ENCODE measurements around the gene WDR75.
"Not testable (repeated sequence)": the region's sequence is repeated elsewhere in the genome, so short reads cannot be mapped to it uniquely, and the experiment has no call there.

Gene WDR75

DNA sequence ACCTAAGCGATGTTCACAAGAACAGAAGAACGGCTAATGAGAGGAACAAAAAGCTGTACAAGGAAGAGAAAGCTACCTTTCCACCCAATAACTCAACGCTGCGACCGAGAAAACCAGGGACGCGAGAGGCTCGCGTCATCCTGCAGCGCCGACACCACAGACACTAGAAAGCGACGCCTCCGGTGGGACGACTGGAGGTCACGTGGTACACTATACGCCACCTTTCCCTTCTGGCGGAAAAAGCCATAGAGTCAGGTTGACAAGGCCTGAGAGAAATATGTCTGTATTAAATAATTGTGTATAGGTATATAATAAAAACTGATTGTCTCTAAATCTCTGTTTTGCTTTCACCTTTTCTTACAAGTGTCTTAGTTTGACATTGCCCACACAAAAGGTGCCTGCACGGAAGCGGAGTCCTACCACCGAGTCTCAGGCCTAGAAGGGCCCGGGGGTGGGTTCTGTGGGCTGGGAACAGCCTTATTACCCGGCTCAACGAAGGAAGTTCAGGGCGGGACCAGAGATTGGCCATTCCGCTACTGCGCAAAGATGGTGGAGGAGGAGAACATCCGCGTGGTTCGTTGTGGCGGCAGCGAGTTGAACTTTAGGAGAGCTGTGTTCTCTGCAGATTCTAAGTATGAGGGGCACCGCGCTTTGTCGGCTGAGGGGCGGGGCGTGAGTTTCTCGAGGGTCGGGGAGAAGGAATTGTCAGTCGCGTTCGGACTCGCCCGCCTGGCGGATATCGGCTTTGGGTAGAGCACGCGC is at the start of gene WDR75:
Gene WDR75, plus strand, starts transcription at position 528 of the 762 bp plus-strand sequence. Its CDS starts 19 bp downstream, at position 547.
- in situ Hi-C loops (cut with HindIII; ENCODE audit: low sequenced_read_pairs) = no loop called here

DNA sequence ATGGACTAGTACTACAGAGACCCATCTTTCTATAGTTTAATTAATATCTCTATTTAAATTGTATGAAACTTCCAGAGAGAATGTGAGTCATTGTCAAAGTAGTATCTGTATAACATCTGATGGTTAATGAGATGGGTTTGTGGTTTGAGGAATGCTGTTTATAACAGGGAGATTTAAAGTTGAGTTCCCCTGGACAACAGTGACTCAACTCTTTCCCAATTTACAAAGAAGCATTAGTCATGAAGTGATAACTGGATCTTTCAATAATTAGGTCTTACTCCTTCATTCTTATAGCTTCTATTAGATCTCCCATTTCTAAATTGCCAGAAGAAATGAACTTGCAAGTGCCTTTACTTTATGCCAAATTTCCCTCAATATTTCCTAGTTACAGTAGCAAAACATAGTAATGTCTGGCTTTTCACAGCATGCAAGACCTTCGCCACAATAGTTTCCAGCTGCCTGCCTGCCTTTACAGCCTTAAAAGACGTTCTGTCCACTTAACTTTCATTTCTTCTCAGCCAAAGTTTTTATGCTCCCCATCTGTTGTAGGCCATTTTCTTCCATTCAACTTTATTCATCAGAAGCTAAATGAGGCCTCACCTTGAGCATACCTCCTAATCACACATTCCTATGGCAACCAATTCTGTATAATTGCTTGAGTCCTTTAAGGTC is 47.7 kb upstream of the WDR75 start:
- in situ Hi-C loops (cut with HindIII; ENCODE audit: low sequenced_read_pairs) = no loop called here

DNA sequence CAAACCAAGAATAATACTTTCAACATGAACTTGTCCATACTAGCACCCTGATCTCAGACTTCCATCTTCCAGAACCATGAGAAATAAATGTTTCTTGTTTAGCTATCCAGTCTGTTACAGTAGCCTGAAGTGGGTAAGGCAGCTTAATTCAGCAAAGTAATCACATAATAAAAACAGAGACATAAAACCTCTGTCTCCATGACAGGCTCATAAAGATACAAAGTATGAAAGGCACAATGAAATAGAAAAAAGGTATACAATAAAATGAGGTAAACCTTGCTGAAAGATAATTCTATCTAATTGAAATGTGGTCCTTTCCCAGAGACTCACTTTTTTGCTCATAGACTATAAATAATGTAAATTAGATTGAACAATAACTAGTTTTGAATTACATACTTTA is 46.7 kb upstream of the WDR75 start:
- in situ Hi-C loops (cut with HindIII; ENCODE audit: low sequenced_read_pairs) = no loop called here

DNA sequence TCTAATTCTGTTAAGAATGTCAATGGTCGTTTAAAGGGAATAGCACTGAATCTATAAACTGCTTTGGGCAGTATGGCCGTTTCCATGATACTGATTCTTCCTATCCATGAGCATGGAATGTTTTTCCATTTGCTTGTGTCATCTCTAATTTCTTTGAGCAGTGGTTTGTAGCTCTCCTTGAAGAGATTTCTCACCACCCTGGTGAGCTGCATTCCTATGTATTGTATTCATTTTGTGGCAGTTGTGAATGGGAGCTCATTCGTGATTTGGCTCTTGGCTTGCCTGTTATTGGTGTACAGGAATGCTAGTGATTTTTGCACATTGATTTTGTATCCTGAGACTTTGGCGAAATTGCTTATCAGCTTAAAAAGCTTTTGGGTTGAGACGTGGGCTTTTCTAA is 38.3 kb upstream of the WDR75 start:
- in situ Hi-C loops (cut with HindIII; ENCODE audit: low sequenced_read_pairs) = no loop called here

DNA sequence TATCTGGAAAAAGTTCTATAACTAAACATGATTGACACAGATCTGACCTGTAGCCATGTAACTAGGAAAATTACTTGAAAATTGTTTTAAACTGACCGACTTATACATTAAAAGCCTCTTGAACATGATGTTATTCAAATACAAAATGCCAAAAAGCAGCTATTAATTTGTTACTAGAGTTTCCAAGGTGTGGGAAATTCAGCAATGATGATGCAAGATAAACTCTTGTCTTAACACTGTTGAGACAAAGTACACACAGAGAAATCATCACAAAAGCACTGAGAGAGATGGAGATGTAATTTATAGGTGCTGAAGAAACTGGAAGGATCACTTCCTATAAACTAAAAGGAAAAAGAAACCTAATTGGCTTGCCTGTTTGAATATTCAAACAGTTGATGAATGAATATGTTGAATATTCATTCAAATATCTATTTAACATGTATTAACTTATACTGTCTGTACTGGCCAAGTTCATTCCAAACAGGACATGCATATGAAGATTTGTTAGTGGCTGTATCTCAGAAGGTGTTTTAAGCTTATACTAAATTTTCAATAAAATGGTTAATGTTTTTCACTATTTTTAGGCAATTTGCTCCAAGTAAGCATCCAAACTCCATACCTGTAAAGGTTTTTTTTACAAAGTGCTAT is 34.6 kb upstream of the WDR75 start:
- in situ Hi-C loops (cut with HindIII; ENCODE audit: low sequenced_read_pairs) = no loop called here

DNA sequence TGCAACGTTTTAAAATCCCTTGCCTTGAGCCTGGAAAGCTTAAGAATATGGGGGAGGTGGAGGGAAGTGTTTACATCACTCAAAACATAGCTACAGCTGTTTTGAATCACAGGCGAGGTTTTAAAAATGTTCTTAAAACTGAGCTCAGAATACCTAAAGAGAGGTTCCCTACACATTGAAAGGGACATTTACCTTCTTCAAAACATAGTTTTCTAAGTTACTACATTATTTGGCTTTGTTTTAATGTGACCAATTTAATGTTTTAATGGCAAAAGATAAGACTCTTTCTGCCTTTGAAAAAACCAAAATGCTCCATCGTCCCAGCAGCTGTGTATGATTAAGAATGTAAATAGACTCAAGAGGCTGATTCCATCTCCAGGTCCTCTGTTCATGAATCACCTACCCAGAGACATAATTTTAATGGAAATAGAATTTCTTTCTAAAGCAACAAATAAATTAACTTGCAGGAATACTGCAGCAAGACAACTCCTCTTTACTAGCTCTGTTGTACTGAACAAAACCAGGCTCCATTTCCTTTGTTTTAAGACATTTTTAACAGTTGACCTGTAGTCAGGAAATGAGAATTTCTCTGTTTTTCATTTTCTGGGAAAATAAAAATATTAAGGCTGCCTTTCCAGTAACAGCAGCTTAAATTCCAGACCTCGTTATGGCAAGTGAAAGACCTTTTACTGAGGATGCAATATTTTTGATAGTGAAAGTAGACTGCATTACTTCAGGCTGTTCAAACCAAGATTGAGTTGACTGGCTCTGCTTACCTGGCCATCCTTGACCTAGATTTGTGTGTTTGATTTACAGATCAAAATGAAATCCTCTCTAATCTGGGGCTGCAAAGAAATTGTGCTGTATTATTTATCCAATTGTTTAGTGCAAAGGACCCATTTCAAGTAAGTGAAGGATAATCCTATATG is 33.7 kb upstream of the WDR75 start:
- in situ Hi-C loops (cut with HindIII; ENCODE audit: low sequenced_read_pairs) = no loop called here

DNA sequence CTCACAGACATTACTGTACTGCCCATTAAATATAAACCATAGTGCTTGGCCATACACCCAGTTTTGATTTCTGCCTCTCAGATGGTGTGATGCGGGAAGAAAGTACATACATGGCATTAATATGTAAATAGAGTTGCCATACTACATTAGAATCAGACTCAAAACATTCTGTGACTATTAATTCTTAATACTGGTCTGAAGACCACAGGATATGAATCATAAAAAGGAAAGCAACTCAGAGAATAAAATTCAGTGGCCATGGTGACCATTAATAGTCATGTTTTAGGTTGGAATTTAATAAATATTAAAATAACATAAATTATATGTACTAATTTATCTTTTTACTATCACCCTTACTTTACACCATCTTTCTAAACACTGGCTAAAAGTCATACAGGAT is 33.0 kb upstream of the WDR75 start:
- in situ Hi-C loops (cut with HindIII; ENCODE audit: low sequenced_read_pairs) = no loop called here

DNA sequence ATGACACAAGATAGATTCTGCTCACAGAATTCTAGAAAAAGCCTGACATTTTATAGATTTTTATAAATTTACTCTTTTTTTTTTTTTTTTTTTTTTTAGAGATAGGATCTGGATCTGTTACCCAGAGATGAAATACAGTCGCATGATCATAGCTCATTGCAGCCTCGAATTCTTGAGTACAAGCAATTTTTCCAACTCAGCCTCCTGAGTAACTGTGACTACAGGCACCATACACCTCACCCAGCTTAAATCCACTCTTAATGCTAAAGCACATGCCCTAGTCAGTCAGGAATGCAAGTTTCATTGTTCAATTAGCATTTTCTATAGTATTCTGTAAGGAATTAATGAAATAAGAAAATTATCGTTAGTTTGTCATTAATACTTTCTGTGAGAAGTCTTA is 32.1 kb upstream of the WDR75 start:
- in situ Hi-C loops (cut with HindIII; ENCODE audit: low sequenced_read_pairs) = no loop called here

DNA sequence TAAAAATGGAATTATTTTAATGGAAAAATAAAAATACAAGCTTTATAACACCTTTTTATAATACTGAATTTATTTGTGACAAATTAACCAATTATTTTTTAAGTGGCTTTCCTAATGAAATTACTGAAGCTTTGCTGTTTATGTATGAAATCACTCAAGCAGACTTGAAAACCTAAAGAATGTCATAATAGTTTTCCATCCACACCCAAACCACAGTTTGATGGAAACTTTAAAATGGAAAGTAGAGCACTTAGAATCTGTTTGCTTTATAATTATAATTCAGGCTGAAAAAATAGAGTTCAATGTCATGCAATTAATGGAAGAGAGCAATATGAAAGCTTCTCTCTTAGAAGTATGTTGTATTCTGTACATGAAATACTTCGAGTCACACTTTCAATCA is 31.6 kb upstream of the WDR75 start:
- in situ Hi-C loops (cut with HindIII; ENCODE audit: low sequenced_read_pairs) = no loop called here

DNA sequence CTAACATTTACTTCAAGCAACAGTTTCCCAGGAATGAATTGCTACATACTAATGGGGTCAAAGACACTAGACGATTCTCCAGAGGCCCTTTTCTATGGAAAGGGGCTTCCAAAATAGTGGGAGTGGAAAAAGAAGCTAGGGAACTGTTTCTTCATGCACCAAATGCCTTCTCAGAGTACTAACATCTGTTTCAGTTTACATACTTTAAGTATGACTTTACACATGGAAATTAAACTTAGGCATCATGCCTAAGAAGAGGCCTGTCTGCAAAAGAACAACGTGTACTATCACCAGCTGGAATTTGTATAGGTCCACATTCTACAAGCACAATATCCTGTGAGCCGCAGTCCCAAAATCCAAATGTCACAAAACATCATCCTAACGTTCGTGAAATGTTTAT is 29.4 kb upstream of the WDR75 start:
- in situ Hi-C loops (cut with HindIII; ENCODE audit: low sequenced_read_pairs) = no loop called here

DNA sequence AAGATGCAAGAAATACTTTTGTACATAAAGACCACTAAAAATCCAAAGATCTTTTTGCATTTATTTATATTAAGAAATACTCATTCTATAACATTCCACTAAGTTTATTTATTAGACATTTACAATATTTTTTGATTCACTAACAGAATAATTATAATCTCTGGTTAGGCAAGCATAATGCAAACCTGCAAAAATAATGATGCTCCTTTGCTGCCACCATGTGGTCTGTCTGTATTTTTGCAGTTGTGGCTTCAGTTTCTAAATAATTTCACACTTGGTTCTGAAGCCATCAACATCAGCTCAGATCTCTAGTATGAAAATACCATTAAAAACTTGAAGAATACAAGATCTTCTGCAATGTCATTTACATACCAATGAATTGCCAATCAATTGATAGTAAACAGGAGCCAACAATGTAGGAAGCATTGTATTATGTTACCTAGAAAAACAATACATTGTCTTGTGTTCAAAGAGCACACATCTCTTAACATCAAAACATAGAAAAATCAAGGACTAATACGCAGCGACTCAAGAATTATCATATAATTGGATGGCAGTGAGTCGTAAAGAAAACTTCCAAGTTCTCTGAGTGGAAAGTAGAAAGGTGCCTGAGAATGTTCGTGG is 28.8 kb upstream of the WDR75 start:
- in situ Hi-C loops (cut with HindIII; ENCODE audit: low sequenced_read_pairs) = no loop called here

DNA sequence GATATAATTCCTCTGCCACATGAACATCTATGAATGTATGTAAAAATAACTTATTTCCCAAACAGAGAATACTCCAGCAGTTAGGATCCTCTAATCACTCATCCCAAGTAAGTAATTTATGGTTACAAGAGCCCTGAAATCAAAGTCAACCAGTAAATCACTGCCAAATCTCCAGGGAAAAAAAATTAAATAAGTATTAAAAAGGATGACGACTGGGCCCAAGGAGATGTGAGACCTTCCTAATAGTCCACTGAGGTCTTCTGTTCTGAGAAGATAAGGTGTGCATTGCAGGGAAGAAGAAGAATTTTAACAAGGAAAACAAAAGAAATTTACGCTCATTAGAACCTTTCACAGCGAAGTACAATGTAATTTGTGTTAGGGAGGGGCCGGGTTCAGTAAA is 28.0 kb upstream of the WDR75 start:
- in situ Hi-C loops (cut with HindIII; ENCODE audit: low sequenced_read_pairs) = no loop called here

DNA sequence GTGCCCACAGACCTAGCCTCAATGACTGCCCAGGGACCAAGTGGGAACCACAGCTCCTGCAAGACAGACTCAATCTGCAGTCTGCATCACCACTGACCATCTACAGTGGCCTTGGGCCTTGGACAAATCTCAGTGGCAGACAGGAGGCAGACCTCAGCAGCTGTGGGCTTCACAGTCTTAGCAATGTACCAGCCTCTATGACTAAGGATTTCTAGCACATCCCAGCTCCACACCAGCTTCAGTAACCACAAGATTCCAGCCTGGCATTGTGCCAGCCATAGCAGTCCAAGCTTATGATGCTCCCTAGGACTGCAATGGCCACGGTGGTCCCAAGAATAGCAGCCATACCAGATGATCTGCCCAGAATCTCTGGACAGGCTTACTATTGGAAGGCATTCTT is 19.6 kb upstream of the WDR75 start:
- in situ Hi-C loops (cut with HindIII; ENCODE audit: low sequenced_read_pairs) = no loop called here

DNA sequence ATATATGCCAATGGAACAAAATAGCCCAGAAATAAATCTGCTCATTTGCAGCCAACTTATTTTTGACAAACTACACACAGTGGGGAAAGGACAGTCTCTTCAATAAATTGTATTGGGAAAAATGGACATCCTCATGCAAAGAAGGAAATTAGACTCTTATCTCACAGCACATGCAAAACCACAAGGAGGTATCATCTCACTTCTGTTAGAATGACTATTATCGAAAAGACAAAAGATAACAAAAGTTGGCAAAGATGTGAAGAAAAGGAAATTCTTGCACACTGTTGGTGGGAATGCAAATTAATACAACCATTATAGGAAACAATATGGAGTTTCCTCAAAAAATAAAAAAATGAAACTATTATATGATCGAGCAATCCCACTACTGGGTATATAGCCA is 16.3 kb upstream of the WDR75 start:
- in situ Hi-C loops (cut with HindIII; ENCODE audit: low sequenced_read_pairs) = no loop called here

DNA sequence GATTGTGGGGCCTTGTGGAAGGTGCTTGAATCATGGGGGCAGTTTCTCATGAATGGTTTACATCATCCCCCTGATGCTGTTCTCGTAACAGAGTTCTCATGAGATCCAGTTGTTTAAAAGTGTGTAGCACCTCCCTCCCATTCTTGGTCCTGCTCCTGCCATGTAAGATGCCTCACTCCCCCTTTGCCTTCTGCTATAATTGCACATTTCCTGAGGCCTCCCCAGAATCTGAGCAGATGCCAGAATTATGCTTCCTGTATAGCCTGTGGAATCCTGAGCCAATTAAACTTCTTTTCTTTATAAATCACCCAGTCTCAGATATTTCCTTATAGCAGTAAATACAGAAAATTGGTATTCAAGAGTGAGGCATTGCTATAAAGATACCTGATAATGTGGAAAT is 15.6 kb upstream of the WDR75 start:
- in situ Hi-C loops (cut with HindIII; ENCODE audit: low sequenced_read_pairs) = no loop called here

DNA sequence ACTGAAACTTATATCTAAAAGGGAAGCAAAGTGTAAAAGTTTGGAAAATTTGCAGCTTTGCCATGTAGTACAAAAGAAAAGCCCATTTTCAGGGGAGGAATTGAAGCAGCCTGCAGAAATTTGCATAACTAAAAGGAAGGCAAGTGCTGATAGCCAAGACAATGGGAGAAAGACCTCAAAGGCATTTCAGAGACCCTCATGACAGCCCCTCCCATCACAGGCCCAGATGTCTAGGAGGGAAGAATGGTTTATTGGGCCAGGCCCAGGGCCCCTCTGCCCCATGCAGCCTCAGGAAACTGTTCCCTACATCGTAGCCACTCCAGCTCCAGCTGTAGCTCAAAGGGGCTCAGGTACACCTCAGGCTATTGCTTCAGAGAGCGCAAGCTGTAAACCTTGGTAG is 14.4 kb upstream of the WDR75 start:
- in situ Hi-C loops (cut with HindIII; ENCODE audit: low sequenced_read_pairs) = no loop called here

DNA sequence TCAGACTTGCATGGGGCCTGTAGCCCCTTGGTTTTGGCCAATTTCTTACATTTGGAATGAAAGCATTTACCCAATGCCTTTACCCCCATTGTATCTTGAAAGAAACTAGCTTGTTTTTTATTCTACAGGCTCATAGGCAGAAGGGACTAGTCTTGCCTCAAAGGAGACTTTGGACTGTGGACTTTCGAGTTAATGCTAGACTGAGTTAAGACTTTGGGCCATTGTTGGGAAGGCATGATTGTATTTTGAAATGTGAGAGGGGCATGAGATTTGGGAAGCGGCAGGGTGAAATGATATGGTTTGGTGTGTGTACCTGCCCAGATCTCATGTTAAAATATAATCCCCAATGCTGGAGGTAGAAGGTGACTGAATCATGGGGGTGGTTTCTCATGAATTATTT is 13.4 kb upstream of the WDR75 start:
- in situ Hi-C loops (cut with HindIII; ENCODE audit: low sequenced_read_pairs) = no loop called here

DNA sequence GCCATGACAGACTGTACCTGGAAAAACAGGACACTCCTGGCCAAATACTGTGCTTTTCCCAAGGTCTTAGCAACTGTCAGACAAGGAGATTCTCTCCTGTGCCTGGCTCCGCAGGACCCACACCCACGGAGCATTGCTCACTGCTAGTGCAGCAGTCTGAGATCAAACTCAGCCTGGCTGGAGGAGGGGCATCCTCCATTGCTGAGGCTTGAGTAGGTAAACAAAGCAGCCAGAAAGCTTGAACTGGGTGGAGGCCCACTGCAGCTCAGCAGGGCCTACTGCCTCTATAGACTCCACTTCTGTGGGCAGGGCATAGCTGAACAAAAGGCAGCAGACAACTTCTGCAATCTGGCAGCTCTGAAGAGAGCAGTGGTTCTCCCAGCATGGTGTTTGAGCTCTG is 10.8 kb upstream of the WDR75 start:
- in situ Hi-C loops (cut with HindIII; ENCODE audit: low sequenced_read_pairs) = not testable (repeated sequence)

DNA sequence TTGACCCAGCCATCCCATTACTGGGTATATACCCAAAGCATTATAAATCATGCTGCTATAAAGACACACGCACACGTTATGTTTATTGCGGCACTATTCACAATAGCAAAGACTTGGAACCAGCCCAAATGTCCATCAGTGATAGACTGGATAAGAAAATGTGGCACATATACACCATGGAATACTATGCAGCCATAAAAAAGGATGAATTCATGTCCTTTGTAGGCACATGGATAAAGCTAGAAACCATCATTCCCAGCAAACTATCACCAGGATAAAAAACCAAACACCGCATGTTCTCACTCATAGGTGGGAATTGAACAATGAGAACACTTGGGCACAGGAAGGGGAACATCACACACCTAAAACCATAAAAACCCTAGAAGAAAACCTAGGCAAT is 5.5 kb upstream of the WDR75 start:
- in situ Hi-C loops (cut with HindIII; ENCODE audit: low sequenced_read_pairs) = not testable (repeated sequence)

DNA sequence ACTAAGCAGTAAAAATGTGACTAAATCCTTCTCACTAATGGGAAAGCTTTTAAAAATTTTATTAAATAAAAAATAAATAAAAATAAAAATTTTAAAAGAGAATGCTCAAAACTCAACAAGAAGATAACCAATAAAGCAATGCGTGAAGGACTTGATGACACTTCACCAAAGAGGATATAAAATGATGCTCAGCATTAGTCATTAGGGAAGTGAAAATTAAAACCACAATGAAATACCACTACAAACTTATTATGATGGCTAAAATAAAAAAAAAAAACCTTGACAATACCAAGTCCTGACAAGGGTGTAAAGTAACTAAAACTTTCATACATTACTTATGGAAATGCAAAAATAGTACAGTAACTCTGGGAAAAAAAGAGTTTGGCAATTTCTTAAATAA is 3.3 kb upstream of the WDR75 start:
- in situ Hi-C loops (cut with HindIII; ENCODE audit: low sequenced_read_pairs) = no loop called here

DNA sequence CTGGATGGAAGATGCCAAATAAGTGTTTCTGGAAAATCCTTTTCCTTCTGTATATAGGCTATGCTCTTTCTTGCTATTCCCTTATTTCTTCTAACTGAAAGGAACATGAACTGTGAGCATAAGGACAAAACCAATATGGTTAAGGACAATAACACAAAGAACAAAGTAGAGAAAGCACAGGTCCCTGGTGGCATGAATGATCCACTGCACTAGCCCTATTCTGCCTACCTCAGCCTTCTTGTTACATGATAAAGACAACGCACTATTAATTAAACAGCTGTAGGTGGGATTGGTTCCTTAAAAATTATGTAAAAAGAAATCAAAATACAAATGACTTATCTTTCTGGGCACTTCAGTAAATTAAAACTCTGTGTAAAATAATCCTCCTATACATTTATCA is 1.9 kb upstream of the WDR75 start:
- in situ Hi-C loops (cut with HindIII; ENCODE audit: low sequenced_read_pairs) = no loop called here

Data from endothelial cell of hepatic sinusoid (primary cell).